HepG2 (cell line): ENCODE results near the gene NUTM2D.
"Not testable (repeated sequence)": the region's sequence is repeated elsewhere in the genome, so short reads cannot be mapped to it uniquely, and the experiment has no call there.

Experiments
- ATF3 ChIP-seq: sonication (generic); formaldehyde crosslinking; IDR thresholded peaks from 2 replicates; pipeline ENCODE4 v1.4.0; 2020; ENCODE audit warnings: missing genetic modification reagents
- BCL3 ChIP-seq: sonication (generic); formaldehyde crosslinking; IDR thresholded peaks from 2 replicates; pipeline ENCODE4 v1.5.1; 2020; ENCODE audit warnings: mild to moderate bottlenecking, missing genetic modification reagents, moderate library complexity
- CBX1 ChIP-seq: IDR thresholded peaks from one replicate; pipeline ENCODE4 v1.6.1; 2016; ENCODE audit warnings: antibody characterized with exemption, low read depth
- CTCF ChIP-seq: sonication (generic); formaldehyde crosslinking; IDR thresholded peaks from 2 replicates; pipeline ENCODE4 v1.5.0; 2020; ENCODE audit warnings: mild to moderate bottlenecking, missing genetic modification reagents, moderate library complexity
- EZH2 ChIP-seq: conservative IDR thresholded peaks from 2 replicates; pipeline ENCODE4 v1.6.1; 2012; ENCODE audit warnings: mild to moderate bottlenecking, low read depth, low read length, moderate library complexity
- STAT6 ChIP-seq: sonication (generic); formaldehyde crosslinking; IDR thresholded peaks from 2 replicates; pipeline ENCODE4 v1.4.0; 2020; ENCODE audit warnings: missing genetic modification reagents, mild to moderate bottlenecking, borderline replicate concordance
- TARDBP ChIP-seq: sonication (generic); formaldehyde crosslinking; IDR thresholded peaks from 2 replicates; pipeline ENCODE4 v1.8.0; 2022; ENCODE audit warnings: mild to moderate bottlenecking, missing genetic modification reagents
- ZKSCAN1 ChIP-seq: fragments of 150-350 bp; IDR thresholded peaks from 2 replicates; pipeline ENCODE4 v1.6.1; 2014; ENCODE audit warnings: low read length
- ZNF350 ChIP-seq: sonication (generic); formaldehyde crosslinking; IDR thresholded peaks from 2 replicates; pipeline ENCODE4 v1.4.0; 2020; ENCODE audit warnings: mild to moderate bottlenecking, low read depth, missing genetic modification reagents, borderline replicate concordance
- ZNF670 ChIP-seq: sonication (generic); formaldehyde crosslinking; IDR thresholded peaks from 2 replicates; pipeline ENCODE4 v1.8.0; 2022; ENCODE audit warnings: mild to moderate bottlenecking, missing genetic modification reagents, borderline replicate concordance

GRCh38 chr10:87396206-87396605, 38.7 kb downstream of the NUTM2D start:
- not testable (repeated sequence) for TF ChIP-seq ZNF670 (CRISPR knock-in tag); CTCF (CRISPR knock-in tag); ZKSCAN1; TARDBP (CRISPR knock-in tag); ATF3; STAT6; EZH2; CBX1; ZNF350; BCL3 (CRISPR knock-in tag)
